ENCODE data around the gene PGBD2. TPM values are rescaled to one million over a fixed set of nuclear protein-coding genes. Genes with fewer than 3 reads are reported as not detected.

Gene PGBD2
- total and polyA plus RNA-seq, 2 of the 13 experiments (the other 11 are each of a cell fraction or from before 2014, with no cell fraction given): 6.0 to 7.4 TPM

GRCh38 chr1:248858891-248859889 lies 46.8 kb upstream of the PGBD2 start, which contains the start of gene ZNF692 (continued):
- TF ChIP-seq, protein P1, sequence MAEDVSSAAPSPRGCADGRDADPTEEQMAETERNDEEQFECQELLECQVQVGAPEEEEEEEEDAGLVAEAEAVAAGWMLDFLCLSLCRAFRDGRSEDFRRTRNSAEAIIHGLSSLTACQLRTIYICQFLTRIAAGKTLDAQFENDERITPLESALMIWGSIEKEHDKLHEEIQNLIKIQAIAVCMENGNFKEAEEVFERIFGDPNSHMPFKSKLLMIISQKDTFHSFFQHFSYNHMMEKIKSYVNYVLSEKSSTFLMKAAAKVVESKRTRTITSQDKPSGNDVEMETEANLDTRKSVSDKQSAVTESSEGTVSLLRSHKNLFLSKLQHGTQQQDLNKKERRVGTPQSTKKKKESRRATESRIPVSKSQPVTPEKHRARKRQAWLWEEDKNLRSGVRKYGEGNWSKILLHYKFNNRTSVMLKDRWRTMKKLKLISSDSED (CRISPR knock-in tag; IDR thresholded peaks at IDR 0.05): no peak
- TF ChIP-seq, protein P2, sequence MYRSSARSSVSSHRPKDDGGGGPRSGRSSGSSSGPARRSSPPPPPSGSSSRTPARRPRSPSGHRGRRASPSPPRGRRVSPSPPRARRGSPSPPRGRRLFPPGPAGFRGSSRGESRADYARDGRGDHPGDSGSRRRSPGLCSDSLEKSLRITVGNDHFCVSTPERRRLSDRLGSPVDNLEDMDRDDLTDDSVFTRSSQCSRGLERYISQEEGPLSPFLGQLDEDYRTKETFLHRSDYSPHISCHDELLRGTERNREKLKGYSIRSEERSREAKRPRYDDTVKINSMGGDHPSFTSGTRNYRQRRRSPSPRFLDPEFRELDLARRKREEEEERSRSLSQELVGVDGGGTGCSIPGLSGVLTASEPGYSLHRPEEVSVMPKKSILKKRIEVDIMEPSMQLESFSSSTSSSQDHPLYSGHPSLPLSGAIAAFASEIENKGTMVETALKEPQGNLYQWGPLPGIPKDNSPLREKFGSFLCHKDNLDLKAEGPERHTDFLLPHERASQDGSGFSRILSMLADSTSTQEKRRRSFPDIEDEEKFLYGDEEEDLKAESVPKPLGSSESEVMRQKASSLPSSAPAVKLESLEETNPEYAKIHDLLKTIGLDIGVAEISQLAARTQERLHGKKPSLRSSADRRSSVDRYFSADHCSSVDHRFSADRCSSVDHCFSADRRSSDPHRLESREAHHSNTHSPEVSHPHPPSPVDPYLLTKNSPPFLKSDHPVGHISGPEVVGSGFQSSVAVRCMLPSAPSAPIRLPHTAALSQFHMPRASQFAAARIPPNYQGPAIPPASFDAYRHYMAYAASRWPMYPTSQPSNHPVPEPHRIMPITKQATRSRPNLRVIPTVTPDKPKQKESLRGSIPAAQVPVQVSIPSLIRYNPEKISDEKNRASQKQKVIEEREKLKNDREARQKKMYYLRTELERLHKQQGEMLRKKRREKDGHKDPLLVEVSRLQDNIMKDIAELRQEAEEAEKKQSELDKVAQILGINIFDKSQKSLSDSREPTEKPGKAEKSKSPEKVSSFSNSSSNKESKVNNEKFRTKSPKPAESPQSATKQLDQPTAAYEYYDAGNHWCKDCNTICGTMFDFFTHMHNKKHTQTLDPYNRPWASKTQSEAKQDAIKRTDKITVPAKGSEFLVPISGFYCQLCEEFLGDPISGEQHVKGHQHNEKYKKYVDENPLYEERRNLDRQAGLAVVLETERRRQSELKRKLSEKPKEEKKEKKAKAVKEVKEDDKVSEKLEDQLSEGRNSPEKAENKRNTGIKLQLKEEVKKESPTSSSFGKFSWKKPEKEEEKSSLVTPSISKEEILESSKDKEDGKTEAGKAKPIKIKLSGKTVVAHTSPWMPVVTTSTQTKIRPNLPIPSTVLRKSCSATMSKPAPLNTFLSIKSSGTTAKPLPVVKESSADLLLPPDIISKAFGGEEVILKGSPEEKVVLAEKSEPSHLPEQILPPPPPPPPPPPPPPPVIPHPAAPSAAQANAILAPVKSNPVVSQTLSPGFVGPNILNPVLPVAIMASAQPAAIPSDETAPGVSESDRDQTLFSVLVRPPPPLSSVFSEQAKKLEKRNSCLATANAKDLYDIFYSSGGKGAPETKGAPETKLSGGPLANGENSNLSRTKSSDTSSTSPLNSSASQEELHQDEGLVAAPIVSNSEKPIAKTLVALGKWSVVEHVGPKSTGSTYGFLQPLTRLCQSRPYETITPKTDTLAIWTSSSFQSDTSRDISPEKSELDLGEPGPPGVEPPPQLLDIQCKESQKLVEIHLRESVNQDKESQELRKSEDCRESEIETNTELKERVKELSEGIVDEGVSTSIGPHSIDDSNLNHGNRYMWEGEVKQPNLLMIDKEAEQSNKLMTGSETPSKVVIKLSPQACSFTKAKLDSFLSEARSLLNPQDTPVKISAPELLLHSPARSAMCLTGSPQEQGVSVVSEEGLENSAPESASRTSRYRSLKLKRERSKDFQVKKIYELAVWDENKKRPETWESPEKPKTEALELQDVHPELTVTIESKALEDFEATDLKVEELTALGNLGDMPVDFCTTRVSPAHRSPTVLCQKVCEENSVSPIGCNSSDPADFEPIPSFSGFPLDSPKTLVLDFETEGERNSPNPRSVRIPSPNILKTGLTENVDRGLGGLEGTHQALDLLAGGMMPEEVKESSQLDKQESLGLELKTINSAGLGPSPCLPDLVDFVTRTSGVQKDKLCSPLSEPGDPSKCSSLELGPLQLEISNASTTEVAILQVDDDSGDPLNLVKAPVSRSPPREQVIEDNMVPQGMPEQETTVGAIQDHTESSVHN (CRISPR knock-in tag; IDR thresholded peaks at IDR 0.05): no peak
- TF ChIP-seq ZFP90 (CRISPR knock-in tag; IDR thresholded peaks at IDR 0.05; ENCODE audit: borderline replicate concordance): peak; percentile 57; the same call in 1 of the 2 replicates
- TF ChIP-seq CBFB (CRISPR knock-in tag; IDR thresholded peaks at IDR 0.05): 0 out of 2 replicates have a peak, but pooled peaks have one; percentile 20
- no peak for TF ChIP-seq RFX1 (IDR thresholded peaks at IDR 0.05)
- peak; percentile 63; the same call in 1 of the 2 replicates for TF ChIP-seq ZNF746 (CRISPR knock-in tag; IDR thresholded peaks at IDR 0.05)
- TF ChIP-seq, protein P3, sequence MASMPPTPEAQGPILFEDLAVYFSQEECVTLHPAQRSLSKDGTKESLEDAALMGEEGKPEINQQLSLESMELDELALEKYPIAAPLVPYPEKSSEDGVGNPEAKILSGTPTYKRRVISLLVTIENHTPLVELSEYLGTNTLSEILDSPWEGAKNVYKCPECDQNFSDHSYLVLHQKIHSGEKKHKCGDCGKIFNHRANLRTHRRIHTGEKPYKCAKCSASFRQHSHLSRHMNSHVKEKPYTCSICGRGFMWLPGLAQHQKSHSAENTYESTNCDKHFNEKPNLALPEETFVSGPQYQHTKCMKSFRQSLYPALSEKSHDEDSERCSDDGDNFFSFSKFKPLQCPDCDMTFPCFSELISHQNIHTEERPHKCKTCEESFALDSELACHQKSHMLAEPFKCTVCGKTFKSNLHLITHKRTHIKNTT (CRISPR knock-in tag; IDR thresholded peaks at IDR 0.05): no peak
- no peak for TF ChIP-seq MTF2 (CRISPR knock-in tag; IDR thresholded peaks at IDR 0.05; ENCODE audit: borderline replicate concordance)
- no peak for TF ChIP-seq NFRKB (IDR thresholded peaks at IDR 0.05)
- no peak for TF ChIP-seq NFIC (IDR thresholded peaks at IDR 0.05; ENCODE audit: low read length)
- no peak for TF ChIP-seq JUNB (CRISPR knock-in tag; IDR thresholded peaks at IDR 0.05; ENCODE audit: borderline replicate concordance)
- 0 out of 2 replicates have a peak, but pooled peaks have one; percentile 20 for TF ChIP-seq NR2F2 (IDR thresholded peaks at IDR 0.05; ENCODE audit: borderline replicate concordance, low read depth)
- 0 out of 2 replicates have a peak, but pooled peaks have one; percentile 52 for TF ChIP-seq ZNF776 (CRISPR knock-in tag; IDR thresholded peaks at IDR 0.05)
- no peak for TF ChIP-seq HDAC6 (IDR thresholded peaks at IDR 0.05; ENCODE audit: low read depth, low read length)
- no peak for TF ChIP-seq FOXO4 (CRISPR knock-in tag; conservative IDR thresholded peaks at IDR 0.05)

Measured in HepG2 (cell line).